GM10266 (cell line): ENCODE results near the gene PTPN3.

Source experiments
- DNase-seq: peaks from one replicate; pipeline ENCODE4 v3.0.0; 2012; ENCODE audit errors: extremely low spot score
- TF ChIP-seq, protein P1 (sequence below): IDR thresholded peaks from 2 replicates; pipeline ENCODE4 v1.5.1; 2012; ENCODE audit warnings: mild to moderate bottlenecking, low read depth; ENCODE audit not compliant: control insufficient read depth, insufficient read depth; ENCODE audit errors: missing control alignments

PTPN3 gene

GRCh38 chr9:109491590-109491989 is 6.5 kb downstream of the PTPN3 start:
- no peak for DNase-seq
- TF ChIP-seq, protein P1, sequence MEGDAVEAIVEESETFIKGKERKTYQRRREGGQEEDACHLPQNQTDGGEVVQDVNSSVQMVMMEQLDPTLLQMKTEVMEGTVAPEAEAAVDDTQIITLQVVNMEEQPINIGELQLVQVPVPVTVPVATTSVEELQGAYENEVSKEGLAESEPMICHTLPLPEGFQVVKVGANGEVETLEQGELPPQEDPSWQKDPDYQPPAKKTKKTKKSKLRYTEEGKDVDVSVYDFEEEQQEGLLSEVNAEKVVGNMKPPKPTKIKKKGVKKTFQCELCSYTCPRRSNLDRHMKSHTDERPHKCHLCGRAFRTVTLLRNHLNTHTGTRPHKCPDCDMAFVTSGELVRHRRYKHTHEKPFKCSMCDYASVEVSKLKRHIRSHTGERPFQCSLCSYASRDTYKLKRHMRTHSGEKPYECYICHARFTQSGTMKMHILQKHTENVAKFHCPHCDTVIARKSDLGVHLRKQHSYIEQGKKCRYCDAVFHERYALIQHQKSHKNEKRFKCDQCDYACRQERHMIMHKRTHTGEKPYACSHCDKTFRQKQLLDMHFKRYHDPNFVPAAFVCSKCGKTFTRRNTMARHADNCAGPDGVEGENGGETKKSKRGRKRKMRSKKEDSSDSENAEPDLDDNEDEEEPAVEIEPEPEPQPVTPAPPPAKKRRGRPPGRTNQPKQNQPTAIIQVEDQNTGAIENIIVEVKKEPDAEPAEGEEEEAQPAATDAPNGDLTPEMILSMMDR: no peak

DNA sequence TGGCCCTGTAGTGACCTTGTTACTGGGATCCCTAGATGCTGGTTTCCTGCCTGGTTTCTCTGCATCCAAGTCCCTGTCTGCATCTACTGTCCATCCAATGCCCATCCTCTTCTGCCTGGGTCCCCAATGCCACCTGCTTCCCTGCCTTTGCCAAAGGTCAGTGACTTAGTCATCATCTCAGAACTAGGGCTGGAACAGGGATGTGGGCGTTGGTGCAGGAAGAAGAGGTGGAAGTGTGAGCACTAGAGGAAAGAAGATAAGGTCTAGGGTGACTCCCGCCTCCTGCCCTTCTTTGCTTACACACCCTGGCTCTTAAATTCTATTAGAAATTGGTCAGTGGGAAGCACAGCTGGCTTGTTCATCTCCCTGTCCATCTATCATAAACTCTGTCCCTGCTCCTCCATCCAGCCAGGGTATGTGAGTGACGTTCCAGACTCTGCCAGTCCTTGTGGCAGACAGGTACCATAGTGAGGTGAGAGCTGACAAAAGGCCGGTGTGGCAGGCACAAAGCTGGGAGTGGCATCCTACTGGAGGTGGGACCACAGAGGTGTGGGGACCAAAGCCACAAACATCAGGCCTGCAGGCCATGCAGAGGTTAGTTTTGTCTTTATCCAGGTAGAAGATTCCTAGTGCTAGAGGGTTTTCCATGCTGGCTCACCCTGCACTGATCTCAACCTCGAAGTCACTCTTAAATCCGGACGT is 9.2 kb downstream of the PTPN3 start:
- TF ChIP-seq, protein P1: no peak

GRCh38 chr9:109488351-109488750 is 9.8 kb downstream of the PTPN3 start:
- DNase-seq: no peak
- TF ChIP-seq, protein P1: no peak

More for the DNA sequence above, 9.2 kb downstream of the PTPN3 start:
- DNase-seq: no peak

GRCh38 chr9:109487247-109487646 is 10.9 kb downstream of the PTPN3 start:
- no peak for DNase-seq

GRCh38 chr9:109483744-109484429 is 14.2 kb downstream of the PTPN3 start:
- TF ChIP-seq, protein P1: no peak

More at GRCh38 chr9:109487247-109487646, 10.9 kb downstream of the PTPN3 start:
- TF ChIP-seq, protein P1: no peak

DNA sequence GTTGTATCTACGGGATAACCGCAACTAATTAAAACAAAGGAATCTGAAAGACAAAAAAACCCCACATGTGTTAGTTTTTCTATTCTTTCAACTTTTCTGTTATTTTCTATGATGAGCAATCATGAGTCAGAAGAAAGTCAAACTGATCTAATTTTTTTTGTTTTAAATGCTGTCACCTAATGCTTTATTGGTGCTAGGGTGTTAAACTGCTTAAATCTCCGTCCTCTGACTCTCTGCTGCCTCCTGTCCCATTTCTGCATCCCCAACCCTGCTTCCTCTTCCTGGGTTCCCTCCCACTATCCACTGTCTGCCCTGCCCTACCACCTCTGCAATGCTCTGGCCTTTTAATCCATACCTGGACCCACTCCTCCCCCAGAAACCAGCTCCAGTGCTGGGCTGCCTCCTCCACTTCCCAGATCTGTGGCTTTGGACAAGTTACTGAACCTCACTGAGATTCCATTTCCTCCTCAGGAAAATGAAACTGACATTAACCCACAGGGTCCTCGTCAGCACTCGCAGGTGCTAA is 15.7 kb downstream of the PTPN3 start:
- TF ChIP-seq, protein P1: no peak
- DNase-seq: no peak

More at GRCh38 chr9:109483744-109484429, 14.2 kb downstream of the PTPN3 start:
- DNase-seq: no peak

DNA sequence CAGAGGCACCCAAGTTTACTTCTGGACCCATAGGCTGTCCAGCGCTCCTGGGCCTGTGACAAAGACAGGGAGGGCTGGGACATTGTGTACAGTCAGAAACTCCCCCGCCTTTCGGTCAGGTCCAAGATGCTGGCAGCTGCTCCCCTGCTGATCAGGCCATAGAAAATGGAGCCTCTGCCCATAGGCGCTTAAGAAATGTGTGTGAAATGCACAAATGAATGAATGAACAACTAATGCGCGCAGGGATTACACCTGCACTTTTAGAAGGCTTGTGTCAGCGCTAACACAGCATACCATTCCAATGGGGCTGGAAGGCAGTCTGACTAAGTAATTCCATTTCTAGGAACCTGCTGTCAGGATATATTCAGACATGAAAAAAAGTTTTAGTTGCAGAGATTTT is 16.3 kb downstream of the PTPN3 start:
- no peak for DNase-seq
- TF ChIP-seq, protein P1: no peak
